ENCODE measurements around the gene MLH1. TPM values are rescaled to one million over a fixed set of nuclear protein-coding genes. Genes with fewer than 3 reads are reported as not detected.

The MLH1 gene
- total and polyA plus RNA-seq, 7 donors = 9.0 to 60.3 (median 27.2) TPM

- intact Hi-C loops (cut with DNase I) = no loop called here
- no peak for DNase-seq
- Histone ChIP-seq H3K36me3 (peaks cover 8 to 39% (median 25%) of the 10 kb centered on the region in 4 donors), H3K4me1 (no peaks in the 10 kb centered on the region), H3K9me3 (peaks cover 0 to 3% (median 0%) of the 10 kb centered on the region in 4 donors), H3K27me3 (no peaks in the 10 kb centered on the region), H3K4me3 (no peak overlapping the region), H3K27ac (no peak overlapping the region)
- no peak for TF ChIP-seq EP300 (IDR thresholded peaks at IDR 0.05)
- no peak for TF ChIP-seq POLR2A (IDR thresholded peaks at IDR 0.05)
- TF ChIP-seq, protein P1, sequence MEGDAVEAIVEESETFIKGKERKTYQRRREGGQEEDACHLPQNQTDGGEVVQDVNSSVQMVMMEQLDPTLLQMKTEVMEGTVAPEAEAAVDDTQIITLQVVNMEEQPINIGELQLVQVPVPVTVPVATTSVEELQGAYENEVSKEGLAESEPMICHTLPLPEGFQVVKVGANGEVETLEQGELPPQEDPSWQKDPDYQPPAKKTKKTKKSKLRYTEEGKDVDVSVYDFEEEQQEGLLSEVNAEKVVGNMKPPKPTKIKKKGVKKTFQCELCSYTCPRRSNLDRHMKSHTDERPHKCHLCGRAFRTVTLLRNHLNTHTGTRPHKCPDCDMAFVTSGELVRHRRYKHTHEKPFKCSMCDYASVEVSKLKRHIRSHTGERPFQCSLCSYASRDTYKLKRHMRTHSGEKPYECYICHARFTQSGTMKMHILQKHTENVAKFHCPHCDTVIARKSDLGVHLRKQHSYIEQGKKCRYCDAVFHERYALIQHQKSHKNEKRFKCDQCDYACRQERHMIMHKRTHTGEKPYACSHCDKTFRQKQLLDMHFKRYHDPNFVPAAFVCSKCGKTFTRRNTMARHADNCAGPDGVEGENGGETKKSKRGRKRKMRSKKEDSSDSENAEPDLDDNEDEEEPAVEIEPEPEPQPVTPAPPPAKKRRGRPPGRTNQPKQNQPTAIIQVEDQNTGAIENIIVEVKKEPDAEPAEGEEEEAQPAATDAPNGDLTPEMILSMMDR (IDR thresholded peaks at IDR 0.05) = no peak
- TF ChIP-seq POLR2AphosphoS5 (IDR thresholded peaks at IDR 0.05) = no peak
- WGBS, 2 donors = 95 to 96% methylated on average over 4 of the region's 4 CpGs
Measured at GRCh38 chr3:36981006-36981405, 12.3 kb upstream of the MLH1 start.

DNA sequence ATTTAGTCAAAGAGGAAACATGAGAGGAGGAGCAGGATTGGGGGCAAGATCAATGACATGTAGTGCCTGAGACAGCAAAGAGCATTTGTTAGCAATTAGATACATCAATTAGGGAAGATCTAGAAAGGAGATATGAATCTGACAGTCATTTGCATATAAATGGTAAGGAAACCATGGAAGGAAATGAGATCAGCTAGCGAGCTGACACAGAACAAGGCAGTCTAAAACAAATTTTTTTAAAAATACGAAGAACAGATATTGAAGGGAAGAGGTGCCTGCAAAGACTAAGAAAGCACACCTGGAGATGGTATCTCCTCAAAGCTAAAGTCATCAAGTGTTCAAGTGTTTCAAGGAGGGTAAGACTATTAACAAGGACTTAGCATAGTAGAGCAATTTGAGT is 5.0 kb upstream of the MLH1 start:
- Histone ChIP-seq H3K4me3 (peak overlapping the region in 1 of 4 donors; percentile 24), H3K27me3 (no peaks in the 10 kb centered on the region), H3K4me1 (peaks cover 0 to 47% (median 43%) of the 10 kb centered on the region in 4 donors), H3K9me3 (no peaks in the 10 kb centered on the region), H3K27ac (no peak overlapping the region), H3K36me3 (peaks cover 8 to 47% (median 24%) of the 10 kb centered on the region in 4 donors)
- 55 to 87% methylated on average over 2 of the region's 2 CpGs for WGBS, 2 donors
- DNase-seq = no peak
- TF ChIP-seq POLR2AphosphoS5 (IDR thresholded peaks at IDR 0.05) (no peak), POLR2A (IDR thresholded peaks at IDR 0.05) (no peak), EP300 (IDR thresholded peaks at IDR 0.05) (no peak)
- TF ChIP-seq, protein P1 (IDR thresholded peaks at IDR 0.05) = no peak
- intact Hi-C loops (cut with DNase I) = no loop called here

GRCh38 chr3:36989005-36989404 is 4.3 kb upstream of the MLH1 start:
- Histone ChIP-seq H3K27me3 (no peaks in the 10 kb centered on the region), H3K36me3 (peaks cover 6 to 41% (median 18%) of the 10 kb centered on the region in 4 donors), H3K4me1 (peaks cover 0 to 48% (median 45%) of the 10 kb centered on the region in 4 donors), H3K27ac (peak overlapping the region in 1 of 4 donors; percentile 18), H3K9me3 (no peaks in the 10 kb centered on the region), H3K4me3 (peak overlapping the region in 2 of 4 donors; percentile 11 to 24)
- no peak for DNase-seq
- intact Hi-C loops (cut with DNase I) = no loop called here
- TF ChIP-seq, protein P1 (IDR thresholded peaks at IDR 0.05) = no peak
- TF ChIP-seq POLR2AphosphoS5 (IDR thresholded peaks at IDR 0.05) (no peak), EP300 (IDR thresholded peaks at IDR 0.05) (no peak), POLR2A (IDR thresholded peaks at IDR 0.05) (no peak)
- WGBS, 2 donors = 60 to 90% methylated on average over 3 of the region's 3 CpGs

GRCh38 chr3:36989568-36989967 is 3.8 kb upstream of the MLH1 start:
- H3K36me3 ChIP-seq = peaks cover 6 to 35% (median 16%) of the 10 kb centered on the region in 4 donors
- no peaks in the 10 kb centered on the region for H3K9me3 ChIP-seq
- TF ChIP-seq EP300 (IDR thresholded peaks at IDR 0.05) (no peak), POLR2AphosphoS5 (IDR thresholded peaks at IDR 0.05) (no peak), POLR2A (IDR thresholded peaks at IDR 0.05) (no peak)
- TF ChIP-seq, protein P1 (IDR thresholded peaks at IDR 0.05) = no peak
- no peaks in the 10 kb centered on the region for H3K27me3 ChIP-seq
- intact Hi-C loops (cut with DNase I) = no loop called here
- no peak for DNase-seq
- peak overlapping the region in 2 of 4 donors; percentile 17 to 18 for H3K27ac ChIP-seq
- H3K4me3 ChIP-seq = peak overlapping the region in 2 of 4 donors; percentile 11 to 24
- H3K4me1 ChIP-seq = peaks cover 0 to 53% (median 50%) of the 10 kb centered on the region in 4 donors

GRCh38 chr3:36991147-36991546 is 2.2 kb upstream of the MLH1 start:
- no peaks in the 10 kb centered on the region for H3K9me3 ChIP-seq
- intact Hi-C loops (cut with DNase I) = no loop called here
- TF ChIP-seq EP300 (IDR thresholded peaks at IDR 0.05) = no peak
- TF ChIP-seq, protein P1 (IDR thresholded peaks at IDR 0.05) = no peak
- TF ChIP-seq POLR2AphosphoS5 (IDR thresholded peaks at IDR 0.05) = no peak
- TF ChIP-seq POLR2A (IDR thresholded peaks at IDR 0.05) = no peak
- no peak for DNase-seq
- H3K27me3 ChIP-seq = no peaks in the 10 kb centered on the region
- peaks cover 0 to 30% (median 4%) of the 10 kb centered on the region in 4 donors for H3K36me3 ChIP-seq
- peak overlapping the region; percentile 96 to 98 (median 97) for H3K27ac ChIP-seq
- H3K4me3 ChIP-seq = peak overlapping the region in 3 of 4 donors; percentile 62 to 68 (median 64)
- WGBS, 2 donors = 86% methylated on average over 3 of the region's 3 CpGs
- H3K4me1 ChIP-seq = peaks cover 0 to 59% (median 52%) of the 10 kb centered on the region in 4 donors

Data from sigmoid colon (tissue), 7 donors.